Kidney (tissue), 14 donors: Measurements from ENCODE around the gene CNTRL. TPM values are rescaled to one million over a fixed set of nuclear protein-coding genes. Genes with fewer than 3 reads are reported as not detected.
"Not testable (repeated sequence)": the region's sequence is repeated elsewhere in the genome, so short reads cannot be mapped to it uniquely, and the experiment has no call there.

Experiments
- DNase-seq, 5 donors: peaks; one replicate each; pipeline ENCODE4 v3.0.0-alpha.2; 2013 to 2020
- FAIRE-seq: peaks from 2 replicates; lab custom pipeline; 2012; peaks lifted over from hg19 to GRCh38; lab: Jason Lieb, UNC
- H3K27ac ChIP-seq, 2 donors: one replicate each; pipeline ENCODE4 v1.7.0; 2013; ENCODE audit warnings: low read depth in 2 of 2, low read length in 2 of 2, inconsistent platforms in 1 of 2
- H3K27me3 ChIP-seq: one replicate; pipeline ENCODE4 v1.7.1; 2013; ENCODE audit warnings: low read length, inconsistent platforms; ENCODE audit not compliant: control insufficient read depth, insufficient read depth
- H3K36me3 ChIP-seq, 3 donors: one replicate each; pipeline versions ENCODE4 v1.7.0 to v1.7.1; 2013; ENCODE audit warnings: low read length in 3 of 3, control low read depth in 1 of 3, inconsistent platforms in 1 of 3; ENCODE audit not compliant: insufficient read depth in 3 of 3, control insufficient read depth in 2 of 3
- H3K4me1 ChIP-seq, 3 donors: one replicate each; pipeline versions ENCODE4 v1.7.0 to v1.7.1; 2013; ENCODE audit warnings: low read length in 3 of 3, inconsistent platforms in 1 of 3, low read depth in 1 of 3; ENCODE audit not compliant: control insufficient read depth in 2 of 3, insufficient read depth in 2 of 3
- H3K4me3 ChIP-seq, 3 donors: one replicate each; pipeline versions ENCODE4 v1.7.0 to v1.8.1; 2013; ENCODE audit warnings: low read length in 3 of 3, control low read depth in 1 of 3, inconsistent platforms in 1 of 3
- H3K9ac ChIP-seq, 3 donors: one replicate each; pipeline versions ENCODE4 v1.7.0 to v1.7.1; 2013; ENCODE audit warnings: low read length in 3 of 3, control low read depth in 1 of 3, inconsistent platforms in 1 of 3
- H3K9me3 ChIP-seq, 3 donors: one replicate each; pipeline versions ENCODE4 v1.7.0 to v1.7.1; 2013; ENCODE audit warnings: low read length in 3 of 3, control low read depth in 1 of 3, inconsistent platforms in 1 of 3; ENCODE audit not compliant: control insufficient read depth in 2 of 3, insufficient read depth in 1 of 3
- CTCF ChIP-seq: IDR thresholded peaks from 3 replicates; pipeline ENCODE4 v1.5.1; 2012; ENCODE audit warnings: mild to moderate bottlenecking, moderate library complexity, borderline replicate concordance; ENCODE audit not compliant: insufficient read depth; ENCODE audit errors: extremely low read depth
- intact Hi-C: fragments of 100-400 bp; cut with DNase I; formaldehyde crosslinking; loops from one replicate; pipeline ENCODE4 v1.11.1; 2022
- polyA plus RNA-seq: library from polyadenylated mRNA; stranded (reverse); fragments of 350-450 nt; fragmentation: Illumina TruSeq; extraction: RNeasy Lipid Tissue Mini Kit (QIAGEN cat#74804); gene quantifications from one replicate; pipeline ENCODE4 v1.2.3, GENCODE V29; 2014; ENCODE audit warnings: low read depth, low replicate concordance; ENCODE audit not compliant: insufficient read depth
- total RNA-seq: library from RNA; stranded (reverse); fragmentation: NEBNext Ultra II Directional; extraction: Animal tissue kit (Norgen Biotek cat#: 25700); gene quantifications from one replicate; pipeline ENCODE4 v1.2.1, GENCODE V29; 2021
- donor health status: control.
- donor health status: control.
- donor health status: control.
- donor health status: control.
- donor health status: control.
- donor health status: DM: yes; HTN: yes; CAD: no.
- donor health status: Normal renal cell carcinoma (clear cell type).

The CNTRL gene
- total and polyA plus RNA-seq, 2 donors from 2014 or later, result 3.4 to 17.7 TPM

GRCh38 chr9:121082075-121082474, 7.3 kb downstream of the CNTRL start:
- intact Hi-C loops, result no loop called here
- TF ChIP-seq CTCF, result no peak

GRCh38 chr9:121085661-121086060, 10.9 kb downstream of the CNTRL start:
- H3K27ac ChIP-seq, result no peak overlapping the region
- intact Hi-C loops, result no loop called here
- no peak for TF ChIP-seq CTCF
- H3K27me3 ChIP-seq, result no peaks in the 10 kb centered on the region
- H3K4me1 ChIP-seq, result no peaks in the 10 kb centered on the region
- no peak overlapping the region for H3K4me3 ChIP-seq
- peaks cover 0 to 3% (median 2%) of the 10 kb centered on the region in 3 donors for H3K36me3 ChIP-seq
- no peak for FAIRE-seq
- no peak for DNase-seq
- H3K9me3 ChIP-seq, result no peaks in the 10 kb centered on the region
- H3K9ac ChIP-seq, result no peak overlapping the region

More at GRCh38 chr9:121082075-121082474, 7.3 kb downstream of the CNTRL start:
- H3K27ac ChIP-seq, result no peak overlapping the region
- no peaks in the 10 kb centered on the region for H3K4me1 ChIP-seq
- FAIRE-seq (no peak), DNase-seq (no peak)
- H3K9ac ChIP-seq, result no peak overlapping the region
- H3K4me3 ChIP-seq, result no peak overlapping the region
- no peaks in the 10 kb centered on the region for H3K27me3 ChIP-seq
- peaks cover 0 to 3% (median 2%) of the 10 kb centered on the region in 3 donors for H3K36me3 ChIP-seq
- no peaks in the 10 kb centered on the region for H3K9me3 ChIP-seq

GRCh38 chr9:121088576-121088975, 13.8 kb downstream of the CNTRL start:
- intact Hi-C loops, result no loop called here
- Histone ChIP-seq H3K4me1 (no peaks in the 10 kb centered on the region), H3K27ac (no peak overlapping the region), H3K36me3 (no peaks in the 10 kb centered on the region), H3K9ac (no peak overlapping the region), H3K4me3 (no peak overlapping the region), H3K27me3 (no peaks in the 10 kb centered on the region), H3K9me3 (no peaks in the 10 kb centered on the region)
- FAIRE-seq (no peak), DNase-seq (no peak)
- TF ChIP-seq CTCF, result no peak

- H3K27ac ChIP-seq, intact Hi-C loops, DNase-seq, FAIRE-seq, H3K9me3 ChIP-seq, H3K4me1 ChIP-seq, H3K27me3 ChIP-seq, H3K4me3 ChIP-seq, H3K36me3 ChIP-seq, H3K9ac ChIP-seq: not testable (repeated sequence)
These were observed 16.0 kb downstream of the CNTRL start for GRCh38 chr9:121090743-121091142.
